ENCODE results near the gene CRIP2.

The CRIP2 gene

GRCh38 chr14:105508069-105508468 lies 33.4 kb downstream of the CRIP2 start:
- TF ChIP-seq TAF1 (IDR thresholded peaks at IDR 0.05; ENCODE audit: low read depth) (no peak), REST (IDR thresholded peaks at IDR 0.05; ENCODE audit: low read depth) (no peak), RAD21 (IDR thresholded peaks at IDR 0.05; ENCODE audit: low read depth) (no peak), EP300 (IDR thresholded peaks at IDR 0.05; ENCODE audit: borderline replicate concordance) (no peak), ZBTB7A (IDR thresholded peaks at IDR 0.05; ENCODE audit: low read depth) (no peak), MAX (IDR thresholded peaks at IDR 0.05) (no peak), NFIC (IDR thresholded peaks at IDR 0.05) (no peak), USF1 (IDR thresholded peaks at IDR 0.05) (no peak), CEBPB (IDR thresholded peaks at IDR 0.05) (no peak), TEAD4 (IDR thresholded peaks at IDR 0.05) (no peak), TCF12 (IDR thresholded peaks at IDR 0.05; ENCODE audit: low read depth) (no peak), FOXM1 (IDR thresholded peaks at IDR 0.05; ENCODE audit: borderline replicate concordance, low read depth) (no peak), CREB1 (IDR thresholded peaks at IDR 0.05; ENCODE audit: low read depth) (no peak)

GRCh38 chr14:105508601-105509000 lies 34.0 kb downstream of the CRIP2 start:
- TF ChIP-seq RAD21 (IDR thresholded peaks at IDR 0.05; ENCODE audit: low read depth), result no peak
- no peak for TF ChIP-seq MAX (IDR thresholded peaks at IDR 0.05)
- no peak for TF ChIP-seq ZBTB7A (IDR thresholded peaks at IDR 0.05; ENCODE audit: low read depth)
- no peak for TF ChIP-seq USF1 (IDR thresholded peaks at IDR 0.05)
- TF ChIP-seq REST (IDR thresholded peaks at IDR 0.05; ENCODE audit: low read depth), result no peak
- no peak for TF ChIP-seq TEAD4 (IDR thresholded peaks at IDR 0.05)
- no peak for TF ChIP-seq FOXM1 (IDR thresholded peaks at IDR 0.05; ENCODE audit: borderline replicate concordance, low read depth)
- TF ChIP-seq EGR1 (IDR thresholded peaks at IDR 0.05), result no peak
- no peak for TF ChIP-seq EP300 (IDR thresholded peaks at IDR 0.05; ENCODE audit: borderline replicate concordance)
- no peak for TF ChIP-seq NFIC (IDR thresholded peaks at IDR 0.05)
- no peak for TF ChIP-seq CEBPB (IDR thresholded peaks at IDR 0.05)
- TF ChIP-seq YY1 (IDR thresholded peaks at IDR 0.05; ENCODE audit: low read depth), result no peak
- no peak for TF ChIP-seq TAF1 (IDR thresholded peaks at IDR 0.05; ENCODE audit: low read depth)

- TF ChIP-seq CEBPB (IDR thresholded peaks at IDR 0.05) (no peak), TCF12 (IDR thresholded peaks at IDR 0.05; ENCODE audit: low read depth) (no peak), TAF1 (IDR thresholded peaks at IDR 0.05; ENCODE audit: low read depth) (no peak), ZBTB7A (IDR thresholded peaks at IDR 0.05; ENCODE audit: low read depth) (no peak), YY1 (IDR thresholded peaks at IDR 0.05; ENCODE audit: low read depth) (no peak), EP300 (IDR thresholded peaks at IDR 0.05; ENCODE audit: borderline replicate concordance) (no peak), RAD21 (IDR thresholded peaks at IDR 0.05; ENCODE audit: low read depth) (no peak), MAX (IDR thresholded peaks at IDR 0.05) (no peak), CREB1 (IDR thresholded peaks at IDR 0.05; ENCODE audit: low read depth) (no peak), USF1 (IDR thresholded peaks at IDR 0.05) (no peak), NFIC (IDR thresholded peaks at IDR 0.05) (no peak), FOXM1 (IDR thresholded peaks at IDR 0.05; ENCODE audit: borderline replicate concordance, low read depth) (no peak), REST (IDR thresholded peaks at IDR 0.05; ENCODE audit: low read depth) (no peak)
These were observed 42.5 kb downstream of the CRIP2 start for GRCh38 chr14:105517096-105517495.

Measured in Ishikawa (cell line).